WERI-Rb-1 (cell line): ENCODE results near the gene ADAP2.

Experiments used
- DNase-seq: peaks from one replicate; pipeline ENCODE4 v3.0.0-alpha.2; 2020
- H3K27ac ChIP-seq: fragments of 250-450 bp; sonication (Bioruptor Pico); 2 replicates; pipeline ENCODE4 v1.5.1; 2020; ENCODE audit warnings: mild to moderate bottlenecking, moderate library complexity
- H3K27me3 ChIP-seq: fragments of 250-450 bp; sonication (Bioruptor Pico); 2 replicates; pipeline ENCODE4 v1.5.1; 2021; ENCODE audit warnings: mild to moderate bottlenecking, low read depth, moderate library complexity; ENCODE audit not compliant: insufficient read depth, severe bottlenecking
- H3K36me3 ChIP-seq: fragments of 250-450 bp; sonication (Bioruptor Pico); 2 replicates; pipeline ENCODE4 v1.5.1; 2020; ENCODE audit warnings: mild to moderate bottlenecking, moderate library complexity
- H3K4me3 ChIP-seq: 2 replicates; pipeline ENCODE4 v1.5.1; 2011; ENCODE audit warnings: low read depth, mild to moderate bottlenecking, control low read depth, low read length
- H3K9me3 ChIP-seq: fragments of 250-450 bp; sonication (Bioruptor Pico); 2 replicates; pipeline ENCODE4 v1.5.1; 2021; ENCODE audit warnings: mild to moderate bottlenecking, moderate library complexity; ENCODE audit not compliant: severe bottlenecking
- CTCF ChIP-seq: IDR thresholded peaks from 2 replicates; pipeline ENCODE4 v1.5.1; 2011; ENCODE audit warnings: low read depth, mild to moderate bottlenecking, control low read depth, inconsistent platforms, low read length

ADAP2 gene

GRCh38 chr17:30939051-30939689 is 17.4 kb downstream of the ADAP2 start:
- TF ChIP-seq CTCF, result no peak
- Histone ChIP-seq H3K9me3 (no peaks in the 10 kb centered on the region), H3K4me3 (no peak overlapping the region), H3K27ac (no peak overlapping the region), H3K36me3 (no peaks in the 10 kb centered on the region), H3K27me3 (no peaks in the 10 kb centered on the region)
- DNase-seq, result no peak

GRCh38 chr17:30942308-30943079 is 20.7 kb downstream of the ADAP2 start:
- no peak overlapping the region for H3K4me3 ChIP-seq
- H3K9me3 ChIP-seq, result no peaks in the 10 kb centered on the region
- no peaks in the 10 kb centered on the region for H3K27me3 ChIP-seq
- no peaks in the 10 kb centered on the region for H3K36me3 ChIP-seq
- no peak for TF ChIP-seq CTCF
- no peak overlapping the region for H3K27ac ChIP-seq
- DNase-seq, result no peak

- Histone ChIP-seq H3K27me3 (no peaks in the 10 kb centered on the region), H3K4me3 (no peak overlapping the region), H3K9me3 (no peaks in the 10 kb centered on the region), H3K36me3 (no peaks in the 10 kb centered on the region), H3K27ac (no peak overlapping the region)
- no peak for DNase-seq
- no peak for TF ChIP-seq CTCF
Measured at GRCh38 chr17:30947796-30948195, 26.1 kb downstream of the ADAP2 start.

GRCh38 chr17:30950189-30950588 is 28.4 kb downstream of the ADAP2 start:
- H3K27ac ChIP-seq, result no peak overlapping the region
- DNase-seq, result no peak
- H3K36me3 ChIP-seq, result no peaks in the 10 kb centered on the region

GRCh38 chr17:30950669-30951399 is 29.1 kb downstream of the ADAP2 start:
- H3K27me3 ChIP-seq, result no peaks in the 10 kb centered on the region
- H3K9me3 ChIP-seq, result no peaks in the 10 kb centered on the region
- H3K36me3 ChIP-seq, result no peaks in the 10 kb centered on the region
- no peak for TF ChIP-seq CTCF
- H3K4me3 ChIP-seq, result no peak overlapping the region
- no peak for DNase-seq
- no peak overlapping the region for H3K27ac ChIP-seq

More at GRCh38 chr17:30950189-30950588, 28.4 kb downstream of the ADAP2 start:
- H3K27me3 ChIP-seq, result no peaks in the 10 kb centered on the region
- TF ChIP-seq CTCF, result no peak
- no peaks in the 10 kb centered on the region for H3K9me3 ChIP-seq
- no peak overlapping the region for H3K4me3 ChIP-seq
